Left ventricle myocardium inferior (tissue), 1 donor: Measurements from ENCODE around the gene SNX15. TPM values are rescaled to one million over a fixed set of nuclear protein-coding genes. Genes with fewer than 3 reads are reported as not detected.

Source experiments
- DNase-seq: peaks from one replicate; pipeline ENCODE4 v3.0.0-alpha.2; 2020
- H3K27ac ChIP-seq: fragments of 200-600 bp; replicated peaks from 2 replicates; pipeline ENCODE4 v1.8.0; 2021
- H3K27me3 ChIP-seq: fragments of 200-600 bp; 2 replicates; pipeline ENCODE4 v1.8.0; 2021; ENCODE audit warnings: low read depth
- H3K36me3 ChIP-seq: fragments of 200-600 bp; 2 replicates; pipeline ENCODE4 v1.8.0; 2021
- H3K4me1 ChIP-seq: fragments of 200-600 bp; 2 replicates; pipeline ENCODE4 v1.8.0; 2021
- H3K4me3 ChIP-seq: fragments of 200-600 bp; 2 replicates; pipeline ENCODE4 v1.8.0; 2021; ENCODE audit warnings: mild to moderate bottlenecking, moderate library complexity
- H3K9me3 ChIP-seq: fragments of 200-600 bp; replicated peaks from 2 replicates; pipeline ENCODE4 v1.8.0; 2021
- CTCF ChIP-seq: fragments of 200-600 bp; IDR thresholded peaks from 2 replicates; pipeline ENCODE4 v1.8.0; 2021; ENCODE audit warnings: antibody characterized with exemption, mild to moderate bottlenecking, borderline replicate concordance
- intact Hi-C: fragments of 100-400 bp; cut with micrococcal nuclease; formaldehyde crosslinking; loops from one replicate; pipeline ENCODE4 v1.11.0; 2022
- total RNA-seq: library from RNA; stranded (reverse); fragmentation: NEBNext Ultra II Directional; extraction: Animal tissue kit (Norgen Biotek cat#: 25700); gene quantifications from one replicate; pipeline ENCODE4 v1.2.1, GENCODE V29; 2021
- donor health status: DM: no; HTN: yes; CAD: no; lungs with severe emphysema.

Gene SNX15
- total RNA-seq, 1 donor from 2014 or later, result 15.7 TPM

- no peak for TF ChIP-seq CTCF
- H3K9me3 ChIP-seq, result no peaks in the 10 kb centered on the region
- intact Hi-C loops, result no loop called here
- H3K27ac ChIP-seq, result no peak overlapping the region
- H3K4me3 ChIP-seq, result no peak overlapping the region
- no peaks in the 10 kb centered on the region for H3K36me3 ChIP-seq
- peaks cover 8% of the 10 kb centered on the region for H3K4me1 ChIP-seq
- no peak for DNase-seq
- no peaks in the 10 kb centered on the region for H3K27me3 ChIP-seq
Observed at GRCh38 chr11:65078786-65079342, 51.6 kb downstream of the SNX15 start.

- DNase-seq, result no peak
- Histone ChIP-seq H3K9me3 (no peaks in the 10 kb centered on the region), H3K36me3 (peaks cover 30% of the 10 kb centered on the region), H3K27me3 (no peaks in the 10 kb centered on the region), H3K4me3 (peak overlapping the region; percentile 85), H3K4me1 (peaks cover 27% of the 10 kb centered on the region), H3K27ac (peak overlapping the region; percentile 93)
- TF ChIP-seq CTCF, result no peak
- intact Hi-C loops, result no loop called here
Observed at GRCh38 chr11:65083134-65083833, 56.0 kb downstream of the SNX15 start.

- Histone ChIP-seq H3K9me3 (no peaks in the 10 kb centered on the region), H3K36me3 (peaks cover 37% of the 10 kb centered on the region), H3K27ac (peak within 1 kb of the TSS; percentile 93), H3K4me3 (peak within 1 kb of the TSS; percentile 85), H3K4me1 (peaks cover 27% of the 10 kb centered on the region), H3K27me3 (no peaks in the 10 kb centered on the region)
- no peak for TF ChIP-seq CTCF
- intact Hi-C loops, result no loop called here
- peak; percentile 94 for DNase-seq
Observed at GRCh38 chr11:65083834-65084597, 56.8 kb downstream of the SNX15 start, which contains the start of the genes CDCA5 and ZFPL1. TSS of gene CDCA5 (minus strand) at chr11:65084040. CDS start at chr11:65083978, 62 bp downstream. TSS of gene ZFPL1 (plus strand) at chr11:65084222. CDS start at chr11:65084699, 477 bp downstream.

- H3K36me3 ChIP-seq, result peaks cover 45% of the 10 kb centered on the region
- H3K9me3 ChIP-seq, result no peaks in the 10 kb centered on the region
- no peak for DNase-seq
- intact Hi-C loops, result no loop called here
- no peak for TF ChIP-seq CTCF
- peaks cover 27% of the 10 kb centered on the region for H3K4me1 ChIP-seq
- H3K4me3 ChIP-seq, result peak overlapping the region; percentile 85
- H3K27me3 ChIP-seq, result no peaks in the 10 kb centered on the region
- peak overlapping the region; percentile 93 for H3K27ac ChIP-seq
Observed at GRCh38 chr11:65084598-65085375, 57.5 kb downstream of the SNX15 start.

GRCh38 chr11:65085446-65085845 is 58.2 kb downstream of the SNX15 start:
- intact Hi-C loops, result no loop called here
- H3K4me3 ChIP-seq, result no peak overlapping the region
- no peaks in the 10 kb centered on the region for H3K9me3 ChIP-seq
- H3K4me1 ChIP-seq, result peaks cover 27% of the 10 kb centered on the region
- H3K36me3 ChIP-seq, result peaks cover 46% of the 10 kb centered on the region
- no peak for TF ChIP-seq CTCF
- DNase-seq, result no peak
- no peak overlapping the region for H3K27ac ChIP-seq
- no peaks in the 10 kb centered on the region for H3K27me3 ChIP-seq
